Brain microvascular endothelial cell (primary cell): Measurements from ENCODE around the gene B4GALT6.

Experiments
- DNase-seq: peaks from one replicate; pipeline ENCODE4 v3.0.0-alpha.2; 2020
- H3K27ac ChIP-seq: fragments of 250-450 bp; sonication (Bioruptor Pico); 2 replicates; pipeline ENCODE4 v1.5.1; 2020; ENCODE audit warnings: mild to moderate bottlenecking, moderate library complexity
- H3K27me3 ChIP-seq: fragments of 250-450 bp; sonication (Bioruptor Pico); replicated peaks from 2 replicates; pipeline ENCODE4 v1.5.1; 2020; ENCODE audit warnings: mild to moderate bottlenecking
- H3K36me3 ChIP-seq: fragments of 250-450 bp; sonication (Bioruptor Pico); replicated peaks from 2 replicates; pipeline ENCODE4 v1.5.1; 2020; ENCODE audit warnings: mild to moderate bottlenecking
- H3K4me3 ChIP-seq: 2 replicates; pipeline ENCODE4 v1.5.1; 2011; ENCODE audit warnings: low read depth, mild to moderate bottlenecking, control low read depth, low read length, moderate library complexity
- in situ Hi-C: cut with HindIII; loops from 2 replicates; pipeline ENCODE4 v1.10.0; 2017; ENCODE audit warnings: low sequenced_read_pairs, low pct_ligation_motif_present
- TF ChIP-seq, protein P1 (sequence below): IDR thresholded peaks from 2 replicates; pipeline ENCODE4 v1.5.1; 2011; ENCODE audit warnings: low read depth, mild to moderate bottlenecking, moderate library complexity, low read length, control low read depth, inconsistent platforms; ENCODE audit errors: missing control alignments

Gene B4GALT6

DNA sequence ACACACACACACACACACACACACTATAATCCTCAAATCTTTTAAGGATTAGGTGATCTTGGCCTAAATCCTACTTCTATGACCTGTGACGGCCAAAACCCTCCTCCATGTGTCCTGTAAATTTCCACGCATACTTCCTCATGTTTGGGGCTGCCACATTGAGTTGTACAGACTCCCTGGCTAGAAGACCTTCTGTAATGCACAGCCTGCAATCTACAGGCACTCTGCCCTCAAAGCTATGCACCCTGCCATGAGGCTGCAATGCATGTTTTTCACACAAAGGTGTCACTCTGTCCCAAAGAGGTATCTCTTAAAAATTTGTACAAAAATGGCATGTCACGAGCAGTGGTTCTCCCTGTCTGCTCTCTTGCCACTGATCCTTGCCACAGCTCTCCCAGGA lies 26.4 kb upstream of the B4GALT6 start:
- DNase-seq, result no peak
- in situ Hi-C loops, result no loop called here
- Histone ChIP-seq H3K4me3 (no peak overlapping the region), H3K27ac (no peak overlapping the region), H3K27me3 (no peaks in the 10 kb centered on the region), H3K36me3 (no peaks in the 10 kb centered on the region)
- TF ChIP-seq, protein P1, sequence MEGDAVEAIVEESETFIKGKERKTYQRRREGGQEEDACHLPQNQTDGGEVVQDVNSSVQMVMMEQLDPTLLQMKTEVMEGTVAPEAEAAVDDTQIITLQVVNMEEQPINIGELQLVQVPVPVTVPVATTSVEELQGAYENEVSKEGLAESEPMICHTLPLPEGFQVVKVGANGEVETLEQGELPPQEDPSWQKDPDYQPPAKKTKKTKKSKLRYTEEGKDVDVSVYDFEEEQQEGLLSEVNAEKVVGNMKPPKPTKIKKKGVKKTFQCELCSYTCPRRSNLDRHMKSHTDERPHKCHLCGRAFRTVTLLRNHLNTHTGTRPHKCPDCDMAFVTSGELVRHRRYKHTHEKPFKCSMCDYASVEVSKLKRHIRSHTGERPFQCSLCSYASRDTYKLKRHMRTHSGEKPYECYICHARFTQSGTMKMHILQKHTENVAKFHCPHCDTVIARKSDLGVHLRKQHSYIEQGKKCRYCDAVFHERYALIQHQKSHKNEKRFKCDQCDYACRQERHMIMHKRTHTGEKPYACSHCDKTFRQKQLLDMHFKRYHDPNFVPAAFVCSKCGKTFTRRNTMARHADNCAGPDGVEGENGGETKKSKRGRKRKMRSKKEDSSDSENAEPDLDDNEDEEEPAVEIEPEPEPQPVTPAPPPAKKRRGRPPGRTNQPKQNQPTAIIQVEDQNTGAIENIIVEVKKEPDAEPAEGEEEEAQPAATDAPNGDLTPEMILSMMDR, result no peak

DNA sequence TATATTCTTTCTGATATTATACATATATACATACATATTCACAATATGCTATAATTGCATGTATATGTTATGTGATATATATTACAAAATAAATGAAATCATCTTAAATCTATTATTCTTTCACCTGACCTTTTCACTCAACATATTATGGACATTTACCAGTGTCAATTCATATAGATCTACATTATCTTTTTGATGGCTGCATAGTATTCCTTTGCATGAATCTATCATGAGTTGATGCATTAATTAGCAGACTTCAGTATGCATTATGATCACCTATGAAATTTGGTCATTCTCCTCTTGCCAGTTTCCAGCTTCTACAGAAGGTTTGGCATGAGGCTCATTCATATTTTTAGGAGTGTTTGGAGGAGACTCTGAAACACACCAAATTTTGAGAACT lies 23.4 kb upstream of the B4GALT6 start:
- Histone ChIP-seq H3K27me3 (no peaks in the 10 kb centered on the region), H3K36me3 (no peaks in the 10 kb centered on the region), H3K27ac (no peak overlapping the region), H3K4me3 (no peak overlapping the region)
- in situ Hi-C loops, result no loop called here
- TF ChIP-seq, protein P1, result no peak
- no peak for DNase-seq

- no peak overlapping the region for H3K27ac ChIP-seq
- in situ Hi-C loops, result no loop called here
- no peaks in the 10 kb centered on the region for H3K27me3 ChIP-seq
- TF ChIP-seq, protein P1, result no peak
- no peaks in the 10 kb centered on the region for H3K36me3 ChIP-seq
- DNase-seq, result no peak
- no peak overlapping the region for H3K4me3 ChIP-seq
These were observed 18.1 kb upstream of the B4GALT6 start for GRCh38 chr18:31702449-31702848.

GRCh38 chr18:31701744-31702143 lies 17.4 kb upstream of the B4GALT6 start:
- DNase-seq, result no peak
- Histone ChIP-seq H3K4me3 (no peak overlapping the region), H3K27ac (no peak overlapping the region), H3K27me3 (no peaks in the 10 kb centered on the region), H3K36me3 (no peaks in the 10 kb centered on the region)
- in situ Hi-C loops, result no loop called here
- TF ChIP-seq, protein P1, result no peak

DNA sequence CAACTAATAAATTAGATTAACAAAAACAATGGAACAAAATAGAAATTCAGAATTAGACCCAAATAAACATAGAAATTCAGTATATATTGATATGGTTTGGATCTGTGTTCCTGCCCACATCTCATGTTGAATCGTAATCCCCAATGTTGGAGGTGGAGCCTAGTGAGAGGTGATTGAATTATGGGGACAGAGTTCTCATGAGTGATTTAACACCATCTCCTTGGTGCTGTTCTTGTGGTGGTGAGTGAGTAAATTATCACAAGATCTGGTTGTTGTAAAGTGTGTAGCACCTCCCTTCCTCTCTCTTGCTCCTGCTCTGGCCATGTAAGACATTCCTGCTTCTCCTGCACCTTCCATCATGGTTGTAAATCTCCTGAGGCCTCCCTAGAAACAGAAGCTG lies 16.6 kb upstream of the B4GALT6 start:
- in situ Hi-C loops, result no loop called here
- TF ChIP-seq, protein P1, result no peak
- H3K36me3 ChIP-seq, result no peaks in the 10 kb centered on the region
- no peaks in the 10 kb centered on the region for H3K27me3 ChIP-seq
- H3K4me3 ChIP-seq, result no peak overlapping the region
- DNase-seq, result no peak
- no peak overlapping the region for H3K27ac ChIP-seq
